Skin of body (tissue), 2 donors: ENCODE measurements around the gene PHIP. TPM values are rescaled to one million over a fixed set of nuclear protein-coding genes. Genes with fewer than 3 reads are reported as not detected.
"Not testable (repeated sequence)": the region's sequence is repeated elsewhere in the genome, so short reads cannot be mapped to it uniquely, and the experiment has no call there.

Source experiments
- DNase-seq: peaks from one replicate; lab custom pipeline; 2025; lab: John Stamatoyannopoulos, UW
- total RNA-seq: library from RNA; depleted of rRNA; stranded (reverse); fragments of >200 nt; gene quantifications from one replicate; pipeline ENCODE4 v1.2.3, GENCODE V29; 2014

PHIP gene
- total RNA-seq, 1 donor from 2014 or later: 51.5 TPM

DNA sequence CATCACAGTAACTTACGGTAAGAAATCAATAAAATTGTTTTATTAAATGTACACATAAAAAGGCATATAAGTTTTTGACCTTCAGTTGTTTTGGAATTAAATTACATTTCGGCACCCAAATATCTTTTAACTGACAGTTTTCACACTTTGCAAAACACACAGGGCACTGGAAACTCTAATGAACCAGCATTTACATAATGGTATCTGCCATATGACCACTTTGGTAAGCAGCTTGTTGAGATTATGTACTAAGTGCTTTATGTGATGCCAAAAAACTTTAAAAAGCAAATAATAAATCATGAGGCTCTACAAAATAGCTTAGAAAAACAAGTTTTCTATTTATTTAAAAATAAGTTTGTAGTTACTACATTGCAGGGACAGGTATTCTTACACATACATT is 142.5 kb downstream of the PHIP start:
- no peak for DNase-seq

DNA sequence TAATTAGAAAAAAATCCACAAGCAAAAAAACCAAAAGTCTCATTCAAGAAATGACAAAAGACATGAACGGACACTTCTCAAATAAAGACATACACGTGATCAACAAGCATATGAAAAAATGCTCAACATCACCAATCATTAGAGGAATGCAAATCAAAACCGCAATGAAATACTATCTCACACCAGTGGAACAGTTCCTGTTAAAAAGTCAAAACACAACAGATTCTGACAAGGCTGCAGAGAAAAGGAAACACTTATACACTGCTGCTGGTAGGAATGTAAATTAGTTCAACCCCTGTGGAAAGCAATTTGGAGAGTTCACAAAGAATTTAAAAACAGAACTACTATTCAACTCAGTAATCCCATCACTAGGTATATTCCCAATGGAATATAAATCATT is 152.7 kb downstream of the PHIP start:
- no peak for DNase-seq

DNA sequence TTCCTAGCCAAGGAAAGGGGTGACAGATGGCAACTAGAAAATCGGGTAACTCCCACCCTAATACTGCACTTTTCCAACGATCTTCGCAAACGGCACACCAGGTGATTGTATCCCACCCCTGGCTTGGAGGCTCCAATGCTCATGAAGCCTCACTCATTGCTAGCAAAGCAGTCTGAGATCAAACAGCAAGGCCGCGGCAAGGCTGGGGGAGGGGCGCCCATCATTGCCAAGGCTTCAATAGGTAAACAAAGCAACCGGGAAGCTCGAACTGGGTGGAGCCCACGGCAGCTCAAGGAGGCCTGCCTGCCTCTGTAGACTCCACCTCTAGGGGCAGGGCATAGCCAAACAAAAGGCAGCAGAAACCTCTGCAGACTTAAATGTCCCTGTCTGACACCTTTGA is 156.9 kb downstream of the PHIP start:
- DNase-seq: not testable (repeated sequence)

DNA sequence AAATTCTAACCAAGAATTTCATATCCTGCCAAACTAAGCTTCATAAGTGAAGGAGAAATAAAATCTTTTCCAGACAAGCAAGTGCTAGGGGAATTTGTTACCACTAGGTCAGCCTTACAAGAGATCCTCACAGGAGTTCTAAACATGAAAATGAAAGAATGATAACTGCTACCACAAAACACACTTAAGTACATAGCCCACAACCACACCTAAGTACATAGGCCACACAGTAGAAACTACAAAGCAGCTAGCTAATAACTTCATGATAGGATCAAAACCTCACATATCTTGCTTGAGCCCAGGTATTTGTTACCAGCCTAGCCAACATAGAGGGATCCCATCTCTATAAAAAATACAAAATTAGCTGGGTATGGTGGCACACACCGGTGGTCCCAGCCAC is 160.3 kb downstream of the PHIP start:
- no peak for DNase-seq

DNA sequence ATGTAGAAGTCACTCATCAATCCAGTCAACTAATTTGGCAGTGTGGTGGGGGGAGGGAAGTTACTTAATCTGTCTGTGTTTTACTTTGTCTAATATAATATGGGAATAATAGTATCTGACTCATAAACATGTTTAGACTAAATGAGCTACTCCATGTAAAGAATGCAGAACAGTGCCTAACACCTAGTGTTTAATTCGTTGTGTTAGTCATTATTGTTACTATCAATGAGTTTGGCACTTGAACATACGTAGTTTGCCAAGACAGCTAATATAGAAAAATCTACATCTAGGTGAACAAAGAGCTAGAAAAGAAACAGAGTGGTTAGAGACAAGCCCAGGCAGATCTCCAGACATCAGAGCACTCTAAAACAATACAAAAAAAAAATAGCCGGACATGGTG is 161.6 kb downstream of the PHIP start:
- DNase-seq: no peak

DNA sequence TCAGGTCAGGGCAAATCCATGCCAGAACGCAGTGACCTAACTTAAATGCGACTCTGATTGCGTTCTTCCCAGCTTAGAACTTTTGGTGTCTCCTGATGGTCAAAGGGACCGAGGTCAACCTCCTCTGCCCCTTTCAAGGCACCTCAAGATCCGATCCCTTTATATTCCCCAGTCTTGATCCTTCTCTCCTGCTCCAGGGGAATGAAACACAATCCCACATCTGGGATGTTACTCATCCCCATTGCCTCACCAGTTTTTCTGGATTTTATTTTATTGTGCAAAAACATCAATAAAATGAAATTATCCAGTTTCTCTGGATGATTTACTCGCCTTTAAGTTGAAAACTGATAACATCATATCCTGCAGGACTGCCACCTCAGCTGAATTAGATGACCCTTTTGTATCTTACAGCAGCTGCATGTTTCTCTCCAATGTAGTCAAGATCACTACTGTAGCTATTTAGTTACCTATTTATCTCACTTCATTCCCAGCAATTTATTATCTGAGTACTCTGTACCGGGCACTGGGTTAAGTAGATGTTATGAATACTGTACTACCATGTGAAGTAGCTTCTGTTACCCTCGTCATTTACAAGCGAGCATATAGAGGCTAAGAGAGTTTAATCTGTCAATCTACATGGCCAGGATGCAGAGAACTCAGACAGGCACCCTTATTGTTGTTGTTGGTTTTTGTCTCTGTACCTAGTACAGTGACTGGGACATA is 166.7 kb downstream of the PHIP start:
- DNase-seq: no peak

DNA sequence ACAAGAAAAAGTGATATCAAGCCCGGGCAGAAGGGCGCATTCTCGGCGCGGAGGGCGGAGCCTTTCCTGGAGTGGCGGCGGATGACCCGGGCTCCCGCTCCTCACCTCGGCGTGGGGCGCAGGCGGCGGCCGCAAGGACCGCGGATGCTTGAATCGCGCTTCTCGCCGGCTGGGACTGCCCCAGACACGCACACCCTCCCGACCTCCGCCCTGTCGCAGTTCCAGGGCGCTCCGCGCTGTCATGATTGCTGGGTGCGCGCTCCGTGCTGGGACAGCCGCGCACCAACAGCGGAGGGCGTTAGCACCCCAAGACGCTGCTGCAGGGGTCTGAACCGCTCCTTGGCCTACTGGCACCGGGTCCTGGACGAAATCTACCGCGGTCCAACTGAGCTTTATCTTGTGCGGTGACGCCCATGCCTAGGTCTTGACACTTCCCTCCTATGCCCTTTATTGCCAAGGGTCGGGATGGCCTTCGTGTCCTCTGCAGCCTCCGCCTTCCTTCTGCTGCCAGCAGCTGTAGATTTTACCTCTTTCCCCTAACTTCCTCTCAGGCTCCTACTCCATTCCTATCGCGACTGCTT is 167.4 kb downstream of the PHIP start:
- DNase-seq: no peak

DNA sequence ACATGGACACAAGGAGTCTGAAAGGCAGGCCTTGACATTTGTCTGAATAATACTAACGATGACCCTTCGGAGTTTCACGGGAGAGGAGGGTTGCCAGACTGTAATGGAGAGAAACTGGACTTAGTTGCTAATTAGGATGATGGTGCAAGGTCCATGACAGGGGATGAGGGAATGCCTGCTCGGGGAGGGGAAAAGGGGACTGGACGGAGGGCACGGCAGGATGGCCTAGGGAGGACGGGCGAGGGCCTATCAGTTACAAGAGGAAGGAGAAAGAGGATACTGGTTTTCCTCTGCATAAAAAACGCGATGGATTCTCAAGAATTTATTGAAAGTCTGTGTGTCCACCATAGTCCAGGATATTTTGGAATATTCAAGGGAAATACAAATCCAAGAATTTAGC is 168.0 kb downstream of the PHIP start:
- no peak for DNase-seq

DNA sequence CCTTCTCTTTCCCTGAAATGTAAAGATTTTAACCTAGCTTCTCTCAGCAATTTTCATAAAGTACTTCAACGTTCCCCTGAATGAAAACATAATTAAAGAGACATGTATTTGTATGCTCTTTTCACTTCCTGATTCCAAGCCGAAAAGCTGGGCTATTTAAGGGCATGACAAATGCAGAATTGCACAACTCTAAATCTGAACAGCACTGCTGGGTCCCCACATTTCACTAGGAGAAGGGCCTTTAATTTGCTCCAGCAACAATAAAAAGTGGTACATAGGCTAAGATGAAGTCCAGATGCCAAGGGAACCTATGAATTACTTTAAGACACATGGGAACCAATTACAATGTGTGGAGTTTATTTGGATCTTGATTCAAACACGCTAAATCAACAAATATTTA is 168.7 kb downstream of the PHIP start:
- peak; percentile 95 for DNase-seq

DNA sequence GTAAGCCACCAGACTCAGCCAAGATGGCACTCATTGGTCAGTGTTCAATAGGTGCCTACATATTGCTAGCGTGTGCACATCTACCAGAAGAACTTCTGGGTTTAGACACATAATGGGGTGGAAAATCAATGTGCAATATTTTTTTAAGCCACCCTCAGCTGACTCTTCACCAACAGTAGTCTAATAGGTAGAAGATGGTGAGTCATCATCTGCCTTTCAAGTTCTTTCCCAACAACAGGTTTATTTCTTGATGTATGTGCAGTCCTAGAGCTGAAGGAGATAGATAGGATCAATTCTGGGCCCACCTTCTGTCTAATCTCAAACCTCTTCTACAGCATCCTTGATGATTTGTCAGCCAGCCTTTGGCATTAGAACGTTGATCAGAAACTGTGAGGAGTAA is 169.4 kb downstream of the PHIP start:
- DNase-seq: no peak

DNA sequence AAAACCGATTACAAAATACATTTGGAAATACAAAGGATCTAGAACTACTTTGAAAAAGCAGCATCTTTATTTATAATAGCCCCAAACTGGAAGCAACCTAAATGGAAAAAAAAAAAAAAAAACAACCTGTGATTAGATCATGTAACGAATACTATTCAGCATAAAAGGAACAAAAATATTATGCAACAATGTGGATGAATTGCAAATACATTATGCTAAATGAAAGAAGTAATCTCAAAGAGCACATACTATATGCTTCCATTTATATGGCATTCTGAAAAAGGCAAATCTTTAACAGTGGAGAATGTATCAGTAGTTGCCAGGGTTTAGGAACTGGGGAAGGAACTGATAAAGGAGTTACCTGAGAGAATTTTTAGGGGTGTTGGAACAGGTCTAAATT is 181.8 kb downstream of the PHIP start:
- DNase-seq: no peak

DNA sequence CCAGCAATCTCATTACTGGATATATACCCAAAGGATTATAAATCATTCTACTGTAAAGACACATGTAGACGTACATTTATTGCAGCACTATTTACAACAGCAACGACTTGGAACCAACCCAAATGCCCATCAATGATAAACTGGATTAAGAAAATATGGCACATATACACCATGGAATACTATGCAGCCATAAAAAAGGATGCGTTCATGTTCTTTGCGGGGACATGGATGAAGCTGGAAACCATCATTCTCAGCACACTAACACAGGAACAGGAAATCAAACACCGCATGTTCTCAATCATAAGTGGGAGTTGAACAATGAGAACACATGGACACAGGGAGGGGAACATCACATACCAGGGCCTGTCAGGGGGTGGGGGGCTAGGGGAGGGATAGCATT is 188.2 kb downstream of the PHIP start:
- DNase-seq: not testable (repeated sequence)

Other genes starting within 250 kb of the PHIP start
- gene IRAK1BP1, start 210.7 kb downstream of the PHIP start, total RNA-seq: 9.0 TPM
- gene HMGN3, start 156.4 kb upstream of the PHIP start, total RNA-seq: 80.5 TPM